GM19025 (cell line): ENCODE data around the gene ARSH.
"Not testable (repeated sequence)": the region's sequence is repeated elsewhere in the genome, so short reads cannot be mapped to it uniquely, and the experiment has no call there.

Experiments used
- ATAC-seq: cut with Tn5 transposase; IDR thresholded peaks from one replicate; pipeline ENCODE4 v1.9.1; 2021; ENCODE audit warnings: mild to moderate bottlenecking, low read depth, moderate library complexity; ENCODE audit not compliant: unreplicated experiment

Gene ARSH

DNA sequence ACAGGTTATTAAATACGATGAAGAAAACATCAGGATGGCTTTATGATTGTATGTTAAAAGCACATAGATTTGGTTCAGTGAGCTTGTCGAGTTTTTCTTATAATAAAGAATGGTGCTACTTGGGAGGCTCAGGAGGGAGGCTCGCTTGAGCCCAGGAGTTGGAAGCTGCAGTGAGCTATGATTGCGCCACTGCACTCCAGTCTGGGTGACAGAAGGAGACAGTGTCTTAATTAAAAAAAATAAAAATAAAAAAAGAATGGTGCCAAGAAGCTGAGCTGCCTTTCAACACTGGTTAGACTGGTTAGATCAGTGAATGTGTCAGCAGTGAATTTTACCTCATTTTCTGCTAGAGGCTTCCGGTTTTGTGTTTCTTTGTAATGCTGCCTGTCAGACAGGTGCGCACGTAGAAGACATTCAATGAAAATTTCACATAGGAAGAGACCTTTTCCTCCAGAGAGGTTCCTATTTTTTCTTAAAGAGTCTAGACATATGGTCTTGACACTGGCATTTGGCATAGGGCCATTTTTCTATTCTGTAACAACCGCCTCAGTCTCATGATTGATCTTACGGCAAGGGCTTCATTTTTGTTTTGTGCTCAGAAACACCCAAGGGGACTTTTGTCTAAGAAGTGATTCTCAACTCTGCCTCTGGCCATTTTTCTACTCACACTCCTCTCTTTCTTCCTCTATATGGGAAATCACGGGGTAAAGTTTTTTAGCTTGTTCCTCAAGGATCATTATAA, 19.9 kb downstream of the ARSH start:
- no peak for ATAC-seq

DNA sequence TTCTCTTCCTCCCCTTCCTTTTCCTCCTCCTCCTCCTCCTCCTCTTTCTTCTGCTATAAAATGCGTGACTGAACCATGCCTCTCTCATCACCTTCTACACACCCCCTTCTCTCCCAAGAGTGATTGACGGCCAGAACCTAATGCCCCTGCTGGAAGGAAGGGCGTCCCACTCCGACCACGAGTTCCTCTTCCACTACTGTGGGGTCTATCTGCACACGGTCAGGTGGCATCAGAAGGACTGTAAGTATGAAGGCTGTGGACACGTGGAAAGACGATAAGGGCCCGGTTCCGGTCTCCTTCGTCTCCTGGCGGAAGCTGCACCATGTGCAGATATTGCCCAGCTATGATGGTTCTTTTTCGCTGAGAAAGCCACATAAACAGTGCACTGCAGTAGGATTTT, 22.8 kb downstream of the ARSH start:
- no peak for ATAC-seq

DNA sequence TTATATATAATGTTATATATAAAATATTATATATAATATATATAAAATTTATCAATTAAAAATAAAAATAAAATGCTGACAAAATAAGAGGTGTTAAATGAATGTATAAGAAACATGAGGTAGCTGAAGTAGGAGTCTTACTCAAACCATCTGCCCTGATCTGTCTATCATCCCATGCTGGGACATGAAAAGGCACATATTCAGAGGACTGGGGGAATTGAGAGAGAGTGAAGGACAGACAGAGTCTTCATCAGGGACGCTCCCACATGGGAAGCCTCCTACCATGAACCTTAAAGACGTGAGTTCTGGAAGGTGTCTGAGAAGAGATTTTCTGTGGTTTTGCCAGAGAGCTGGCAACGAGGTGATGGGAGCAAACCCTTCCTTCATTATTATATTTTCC, 30.9 kb downstream of the ARSH start:
- ATAC-seq, result no peak

DNA sequence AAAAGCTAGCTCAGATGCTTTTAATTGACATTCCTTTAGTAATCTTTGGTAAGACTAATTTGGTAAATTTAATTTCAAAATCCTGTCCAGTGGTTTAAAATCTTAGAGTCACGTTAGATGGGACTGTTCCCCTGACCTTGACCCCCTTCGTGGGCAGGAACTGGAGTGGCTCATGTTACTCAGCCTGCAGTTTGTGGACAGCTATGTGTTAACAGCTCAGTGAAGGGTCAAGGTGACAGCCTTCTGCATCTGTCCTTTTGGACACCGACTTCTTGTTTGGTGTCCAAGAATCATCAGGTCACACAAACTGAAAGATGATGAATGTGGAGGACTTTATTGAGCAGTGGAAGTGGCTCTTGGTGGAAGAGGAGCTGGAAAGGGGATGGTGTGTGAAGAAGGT, 37.9 kb downstream of the ARSH start:
- ATAC-seq, result no peak

DNA sequence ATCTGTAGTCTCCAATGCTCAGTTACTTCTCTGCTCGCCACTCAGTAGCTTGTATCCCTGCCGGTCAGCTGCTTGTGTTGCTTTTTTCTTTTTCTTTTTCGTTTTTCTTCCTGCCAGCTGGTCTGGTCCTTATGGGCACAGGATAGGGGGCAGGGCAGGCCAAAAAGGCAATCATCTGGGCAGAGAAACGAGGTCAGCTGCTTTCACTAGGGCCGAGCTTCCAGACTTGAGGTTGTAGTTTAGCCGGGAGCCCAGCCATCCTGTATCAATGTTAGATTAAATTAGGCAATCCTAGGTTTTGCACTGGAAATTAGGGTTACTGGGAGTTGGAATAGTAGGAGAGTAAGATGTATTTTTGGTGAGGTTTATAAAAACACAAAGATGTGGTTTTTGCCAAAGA, 38.3 kb downstream of the ARSH start:
- ATAC-seq, result no peak

DNA sequence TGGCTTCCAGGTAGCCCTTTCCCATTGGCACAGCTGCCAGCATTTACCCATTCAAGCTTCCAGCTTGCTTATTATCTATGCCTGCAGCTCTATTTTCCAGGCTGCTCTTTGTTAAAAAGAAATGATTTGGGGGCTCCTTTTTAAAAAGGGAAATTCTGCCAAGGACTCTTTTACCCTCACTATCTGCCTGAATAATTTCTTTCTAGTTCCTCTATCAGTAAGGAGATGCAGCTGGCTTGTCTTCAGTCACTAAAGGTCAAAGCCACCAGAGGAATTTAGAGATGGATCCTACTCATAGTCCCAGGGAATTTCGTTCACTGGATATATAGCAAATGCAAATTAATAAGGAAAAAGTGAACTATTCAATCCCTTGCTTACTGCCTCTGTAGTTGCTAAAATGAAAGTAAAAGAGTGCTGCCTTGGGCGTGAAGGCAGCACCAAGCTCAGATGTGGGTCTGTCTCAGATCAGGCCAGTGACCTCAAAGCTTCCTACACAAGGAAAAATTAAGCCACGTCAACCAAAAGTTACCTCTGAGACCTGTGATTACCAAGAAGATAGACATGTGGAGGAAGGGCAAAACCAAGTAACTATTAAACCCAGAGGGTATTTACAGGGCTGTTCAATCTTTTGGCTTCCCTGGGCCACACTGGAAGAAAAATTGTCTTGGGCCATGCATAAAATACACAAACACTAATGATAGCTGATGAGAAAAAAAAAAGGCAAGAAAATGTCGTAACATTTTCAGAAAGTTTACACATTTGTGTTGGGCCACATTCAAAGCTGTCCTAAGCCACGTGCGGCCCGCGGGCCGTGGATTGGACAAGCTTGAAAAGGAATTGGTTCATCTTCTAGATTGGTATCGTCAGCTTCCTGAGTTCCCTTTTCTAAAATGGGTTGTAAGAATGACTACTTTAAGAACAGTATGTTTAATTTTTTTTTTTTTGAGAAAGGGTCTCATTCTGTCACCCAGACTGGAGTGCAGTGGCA, 40.2 kb downstream of the ARSH start:
- ATAC-seq, result no peak

DNA sequence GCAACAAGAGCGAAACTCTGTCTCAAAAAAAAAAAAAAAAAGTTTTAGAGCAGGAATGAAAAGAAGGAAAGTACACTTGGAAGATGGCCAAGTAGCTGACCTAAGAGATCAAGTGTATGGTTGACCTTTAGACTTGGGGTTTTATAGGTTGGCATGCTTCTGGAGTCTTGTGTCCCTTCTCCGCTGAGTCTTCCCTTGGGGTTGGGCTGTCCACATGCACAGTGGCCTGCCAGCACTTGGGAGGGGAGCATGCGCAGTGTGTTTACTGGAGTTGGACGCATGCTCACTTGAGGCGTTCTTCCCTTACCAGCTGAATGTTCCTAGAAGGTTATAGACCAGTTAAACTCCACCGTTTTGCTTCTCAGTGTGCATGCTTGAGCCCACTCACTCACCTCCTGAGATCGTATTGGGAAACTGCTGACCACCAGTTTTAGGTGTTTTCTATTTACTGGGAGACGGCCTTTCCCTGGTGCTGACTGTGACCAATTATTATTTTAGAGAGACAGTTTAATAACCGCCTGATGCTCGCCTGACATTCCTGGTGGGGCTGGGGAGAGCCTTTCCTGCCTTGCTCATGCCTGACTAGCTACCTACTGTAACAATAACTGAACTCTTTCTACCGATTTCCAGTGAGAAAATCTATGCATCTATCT, 44.3 kb downstream of the ARSH start:
- not testable (repeated sequence) for ATAC-seq

DNA sequence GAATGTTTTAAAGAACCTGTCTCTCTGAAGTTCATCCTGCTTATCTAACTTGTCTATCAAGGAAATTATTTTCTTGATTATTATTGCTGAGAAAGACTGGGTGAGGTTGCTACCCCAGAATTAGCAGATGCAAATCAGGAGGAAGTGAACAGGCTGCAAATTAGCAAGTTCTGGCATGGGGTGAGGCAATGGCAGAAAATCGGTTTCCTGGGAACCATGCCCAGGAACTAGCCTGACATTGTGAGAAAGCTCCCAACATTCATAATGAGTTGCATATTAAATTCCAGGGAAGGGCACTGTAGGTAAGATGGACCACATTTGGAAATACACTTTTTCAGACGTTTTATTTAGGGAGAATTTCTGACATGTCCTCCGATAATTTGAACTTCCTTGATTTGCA, 46.5 kb downstream of the ARSH start:
- no peak for ATAC-seq

DNA sequence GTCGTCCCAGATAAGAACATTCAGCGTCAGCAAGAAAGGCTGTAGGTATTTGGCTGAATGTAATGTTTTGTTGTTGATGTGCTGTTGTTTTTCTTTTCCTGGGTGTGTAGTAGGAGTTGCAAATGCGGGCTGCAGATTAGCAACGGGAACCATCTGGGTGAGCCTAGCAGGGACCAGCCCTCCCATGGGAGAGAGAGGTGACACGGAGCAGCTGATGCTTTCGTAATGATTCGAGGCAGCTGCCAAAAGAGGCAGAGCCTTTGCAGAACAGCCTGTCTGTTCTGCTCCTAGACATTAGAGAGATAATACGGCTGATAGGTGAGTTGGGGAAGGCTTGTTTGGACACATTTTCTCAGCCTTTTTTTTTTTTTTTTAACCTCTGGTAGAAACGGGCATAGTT, 60.2 kb downstream of the ARSH start:
- no peak for ATAC-seq

DNA sequence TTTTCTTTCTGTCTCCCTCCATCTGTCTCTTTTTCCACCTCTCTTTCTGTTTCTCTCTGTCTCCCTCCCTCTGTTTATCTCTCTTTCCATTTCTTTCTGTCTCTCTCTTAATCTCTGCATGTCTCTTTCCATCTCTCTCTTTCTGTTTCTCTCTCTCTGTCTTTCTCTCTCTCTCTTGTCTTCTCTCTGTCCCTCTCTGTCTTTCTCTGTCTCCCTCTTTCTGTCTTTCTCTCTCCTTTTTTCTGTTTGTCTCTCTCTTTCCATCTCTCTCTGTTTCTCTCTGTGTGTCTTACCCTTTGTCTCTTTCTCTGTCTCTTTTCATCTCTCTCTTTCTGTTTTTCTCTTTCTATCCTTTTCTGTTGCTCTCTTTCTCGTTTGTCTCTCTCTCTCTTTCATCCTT, 69.6 kb downstream of the ARSH start:
- ATAC-seq, result no peak

DNA sequence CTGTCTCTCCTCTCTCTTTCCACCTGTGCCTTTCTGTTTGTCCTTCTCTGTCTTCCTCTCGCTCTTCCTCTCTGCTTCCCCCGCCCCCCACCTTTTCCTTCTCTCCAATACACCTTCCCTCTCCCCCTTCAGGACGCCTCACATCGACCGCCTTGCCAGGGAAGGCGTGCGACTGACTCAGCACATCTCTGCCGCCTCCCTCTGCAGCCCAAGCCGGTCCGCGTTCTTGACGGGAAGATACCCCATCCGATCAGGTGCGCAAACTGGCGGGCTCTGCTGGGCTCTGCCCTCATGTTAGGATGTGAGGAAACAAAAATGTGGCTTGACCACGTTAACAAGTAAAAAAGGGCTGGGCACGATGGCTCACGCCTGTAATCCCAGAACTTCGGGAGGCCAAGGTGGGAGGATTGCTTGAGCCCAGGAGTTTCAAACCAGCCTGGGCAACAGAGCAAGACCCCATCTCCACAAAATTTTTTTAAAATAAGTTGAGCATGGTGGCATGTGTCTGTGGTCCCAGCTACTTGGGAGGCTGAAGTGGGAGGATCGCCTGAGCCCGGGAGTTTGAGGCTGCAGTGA, 70.2 kb downstream of the ARSH start:
- ATAC-seq, result no peak
